ENCODE data around the gene PRKACB.

GRCh38 chr1:84133479-84133878 lies 10.6 kb upstream of the PRKACB start:
- TF ChIP-seq POLR2AphosphoS5 (IDR thresholded peaks at IDR 0.05; ENCODE audit: insufficient read depth in 1 of 2, low read depth in 1 of 2): no peak
- no peak for TF ChIP-seq POLR2A (IDR thresholded peaks at IDR 0.05)
